ENCODE measurements around the gene CCNDBP1. TPM values are rescaled to one million over a fixed set of nuclear protein-coding genes. Genes with fewer than 3 reads are reported as not detected.
"Not testable (repeated sequence)": the region's sequence is repeated elsewhere in the genome, so short reads cannot be mapped to it uniquely, and the experiment has no call there.

The CCNDBP1 gene
- total RNA-seq, 1 donor from 2014 or later = 86.8 TPM

GRCh38 chr15:43220991-43221403, 35.8 kb downstream of the CCNDBP1 start, which contains the start of gene EPB42:
TSS of gene EPB42 (minus strand) at chr15:43221018. CDS start at chr15:43220825, 193 bp downstream.
- H3K27me3 Mint-ChIP-seq (ENCODE audit: unreplicated experiment) = peaks cover 1% of the 10 kb centered on the region
- H3K36me3 Mint-ChIP-seq (ENCODE audit: unreplicated experiment) = peaks cover 3% of the 10 kb centered on the region
- no peaks in the 10 kb centered on the region for H3K4me1 Mint-ChIP-seq (ENCODE audit: low read depth, unreplicated experiment)
- H3K4me3 Mint-ChIP-seq (ENCODE audit: unreplicated experiment) = no peak within 1 kb of the TSS
- no peaks in the 10 kb centered on the region for H3K9me3 Mint-ChIP-seq (ENCODE audit: unreplicated experiment)
- DNase-seq = no peak
- TF ChIP-seq, protein P1, sequence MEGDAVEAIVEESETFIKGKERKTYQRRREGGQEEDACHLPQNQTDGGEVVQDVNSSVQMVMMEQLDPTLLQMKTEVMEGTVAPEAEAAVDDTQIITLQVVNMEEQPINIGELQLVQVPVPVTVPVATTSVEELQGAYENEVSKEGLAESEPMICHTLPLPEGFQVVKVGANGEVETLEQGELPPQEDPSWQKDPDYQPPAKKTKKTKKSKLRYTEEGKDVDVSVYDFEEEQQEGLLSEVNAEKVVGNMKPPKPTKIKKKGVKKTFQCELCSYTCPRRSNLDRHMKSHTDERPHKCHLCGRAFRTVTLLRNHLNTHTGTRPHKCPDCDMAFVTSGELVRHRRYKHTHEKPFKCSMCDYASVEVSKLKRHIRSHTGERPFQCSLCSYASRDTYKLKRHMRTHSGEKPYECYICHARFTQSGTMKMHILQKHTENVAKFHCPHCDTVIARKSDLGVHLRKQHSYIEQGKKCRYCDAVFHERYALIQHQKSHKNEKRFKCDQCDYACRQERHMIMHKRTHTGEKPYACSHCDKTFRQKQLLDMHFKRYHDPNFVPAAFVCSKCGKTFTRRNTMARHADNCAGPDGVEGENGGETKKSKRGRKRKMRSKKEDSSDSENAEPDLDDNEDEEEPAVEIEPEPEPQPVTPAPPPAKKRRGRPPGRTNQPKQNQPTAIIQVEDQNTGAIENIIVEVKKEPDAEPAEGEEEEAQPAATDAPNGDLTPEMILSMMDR (IDR thresholded peaks at IDR 0.05; ENCODE audit: partially characterized antibody, unreplicated experiment) = no peak
- H3K27ac Mint-ChIP-seq (ENCODE audit: unreplicated experiment) = no peak within 1 kb of the TSS

- Mint-ChIP-seq H3K4me3 (ENCODE audit: unreplicated experiment) (no peak overlapping the region), H3K4me1 (ENCODE audit: low read depth, unreplicated experiment) (no peaks in the 10 kb centered on the region)
- TF ChIP-seq, protein P1 (IDR thresholded peaks at IDR 0.05; ENCODE audit: partially characterized antibody, unreplicated experiment) = no peak
These were observed 36.2 kb downstream of the CCNDBP1 start for GRCh38 chr15:43221422-43221821.

GRCh38 chr15:43225201-43225949, 40.2 kb downstream of the CCNDBP1 start:
- Mint-ChIP-seq H3K4me3 (ENCODE audit: unreplicated experiment) (no peak overlapping the region), H3K9me3 (ENCODE audit: unreplicated experiment) (no peaks in the 10 kb centered on the region), H3K27ac (ENCODE audit: unreplicated experiment) (no peak overlapping the region), H3K36me3 (ENCODE audit: unreplicated experiment) (peaks cover 4% of the 10 kb centered on the region), H3K27me3 (ENCODE audit: unreplicated experiment) (peaks cover 5% of the 10 kb centered on the region), H3K4me1 (ENCODE audit: low read depth, unreplicated experiment) (no peaks in the 10 kb centered on the region)
- no peak for DNase-seq
- TF ChIP-seq, protein P1 (IDR thresholded peaks at IDR 0.05; ENCODE audit: partially characterized antibody, unreplicated experiment) = peak; percentile 51

More at GRCh38 chr15:43221422-43221821, 36.2 kb downstream of the CCNDBP1 start:
- Mint-ChIP-seq H3K27ac (ENCODE audit: unreplicated experiment) (no peak overlapping the region), H3K9me3 (ENCODE audit: unreplicated experiment) (no peaks in the 10 kb centered on the region), H3K36me3 (ENCODE audit: unreplicated experiment) (peaks cover 4% of the 10 kb centered on the region), H3K27me3 (ENCODE audit: unreplicated experiment) (peaks cover 1% of the 10 kb centered on the region)
- no peak for DNase-seq

GRCh38 chr15:43225950-43226255, 40.7 kb downstream of the CCNDBP1 start:
- not testable (repeated sequence) for H3K4me3 Mint-ChIP-seq (ENCODE audit: unreplicated experiment); H3K27ac Mint-ChIP-seq (ENCODE audit: unreplicated experiment); H3K36me3 Mint-ChIP-seq (ENCODE audit: unreplicated experiment); H3K9me3 Mint-ChIP-seq (ENCODE audit: unreplicated experiment); H3K27me3 Mint-ChIP-seq (ENCODE audit: unreplicated experiment); DNase-seq; H3K4me1 Mint-ChIP-seq (ENCODE audit: low read depth, unreplicated experiment)

DNA sequence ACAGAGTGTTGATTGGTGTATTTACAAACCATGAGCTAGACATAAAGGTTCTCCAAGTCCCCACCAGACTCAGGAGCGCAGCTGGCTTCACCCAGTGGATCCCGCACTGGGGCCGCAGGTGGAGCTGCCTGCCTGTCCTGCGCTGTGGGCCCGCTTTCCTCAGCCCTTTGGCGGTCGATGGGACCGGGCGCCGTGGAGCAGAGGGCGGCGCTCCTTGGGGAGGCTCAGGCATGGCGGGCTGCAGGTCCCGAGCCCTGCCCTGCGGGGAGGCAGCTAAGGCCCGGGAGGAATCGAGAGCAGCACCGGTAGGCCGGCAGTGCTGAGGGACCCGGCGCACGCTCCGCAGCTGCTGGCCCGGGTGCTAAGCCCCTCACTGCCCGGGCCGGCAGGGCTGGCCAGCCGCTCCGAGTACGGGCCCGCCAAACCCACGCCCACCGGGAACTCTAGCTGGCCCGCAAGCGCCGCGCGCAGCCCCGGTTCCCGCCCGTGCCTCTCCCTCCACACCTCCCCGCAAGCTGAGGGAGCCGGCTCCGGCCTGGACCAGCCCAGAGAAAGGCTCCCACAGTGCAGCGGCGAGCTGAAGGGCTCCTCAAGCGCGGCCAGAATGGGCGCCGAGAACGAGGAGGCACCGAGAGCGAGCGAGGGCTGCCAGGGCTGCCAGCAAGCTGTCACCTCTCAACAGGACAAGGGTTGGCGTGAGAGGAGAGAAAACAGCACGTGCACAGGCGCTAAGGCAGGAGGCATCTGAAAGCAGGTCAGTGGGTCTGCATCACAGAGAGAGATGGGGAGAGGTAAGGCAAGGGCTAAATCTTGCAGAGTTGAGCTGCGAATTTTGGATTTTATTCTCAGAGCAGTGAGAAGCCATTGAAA, 41.5 kb downstream of the CCNDBP1 start:
- no peak overlapping the region for H3K4me3 Mint-ChIP-seq (ENCODE audit: unreplicated experiment)
- H3K27ac Mint-ChIP-seq (ENCODE audit: unreplicated experiment) = no peak overlapping the region
- H3K27me3 Mint-ChIP-seq (ENCODE audit: unreplicated experiment) = peaks cover 5% of the 10 kb centered on the region
- no peaks in the 10 kb centered on the region for H3K9me3 Mint-ChIP-seq (ENCODE audit: unreplicated experiment)
- DNase-seq = no peak
- H3K36me3 Mint-ChIP-seq (ENCODE audit: unreplicated experiment) = peaks cover 4% of the 10 kb centered on the region
- no peaks in the 10 kb centered on the region for H3K4me1 Mint-ChIP-seq (ENCODE audit: low read depth, unreplicated experiment)
- TF ChIP-seq, protein P1 (IDR thresholded peaks at IDR 0.05; ENCODE audit: partially characterized antibody, unreplicated experiment) = no peak
